Peyer's patch (tissue), 4 donors: ENCODE measurements around the gene SERTM1.

ENCODE experiments used
- CTCF ChIP-seq, 6 experiments: fragments of 450-650 bp in 4 of 6; fragments of 200-600 bp in 2 of 6; sonication (generic) in 1 of 6; IDR thresholded peaks; one replicate each; pipeline ENCODE4 v1.5.1; 2017 to 2019; ENCODE audit warnings: antibody characterized with exemption in 6 of 6, mild to moderate bottlenecking in 3 of 6, moderate library complexity in 1 of 6
- POLR2A ChIP-seq, 2 donors: fragments of 450-650 bp; IDR thresholded peaks; one replicate each; pipeline ENCODE4 v1.5.1; 2017; ENCODE audit warnings: antibody characterized with exemption in 2 of 2, mild to moderate bottlenecking in 2 of 2, moderate library complexity in 2 of 2

GRCh38 chr13:36715841-36716240 lies 42.0 kb downstream of the SERTM1 start:
- no peak for TF ChIP-seq POLR2A (IDR thresholded peaks at IDR 0.05)
- TF ChIP-seq CTCF (IDR thresholded peaks at IDR 0.05): no peak
